CD4-positive, alpha-beta T cell (primary cell): ENCODE measurements around the gene TPBGL. TPM values are rescaled to one million over a fixed set of nuclear protein-coding genes. Genes with fewer than 3 reads are reported as not detected.

Experiments
- ATAC-seq: fragments of 200-7000 bp; cut with Tn5 transposase; one replicate; pipeline ENCODE4 v1.10.0; 2022; ENCODE audit warnings: mild to moderate bottlenecking; ENCODE audit not compliant: poor library complexity
- CTCF ChIA-PET: fragments of 350-600 bp; sonication (Branson Sonifier 250); formaldehyde crosslinking; loops from one replicate; lab custom pipeline; 2021; ENCODE audit warnings: antibody characterized with exemption, inconsistent platforms; lab: Charles Lee
- POLR2A ChIA-PET: fragments of 350-600 bp; sonication (Branson Sonifier 250); formaldehyde crosslinking; loops from one replicate; lab custom pipeline; 2021; ENCODE audit warnings: antibody characterized with exemption, inconsistent platforms; lab: Charles Lee
- DNase-seq, 14 experiments: peaks; one replicate each; pipeline ENCODE4 v3.0.0-alpha.2; 2013 to 2020; ENCODE audit warnings: mixed read lengths in 2 of 14
- H3K27ac ChIP-seq, 2 donors: one replicate each; pipeline versions ENCODE4 v1.5.1 to v1.7.0; 2013; ENCODE audit warnings: low read length in 2 of 2, low read depth in 1 of 2, mild to moderate bottlenecking in 1 of 2
- H3K27me3 ChIP-seq, 2 experiments: 1 replicate in 1 of 2; 2 replicates in 1 of 2; pipeline versions ENCODE4 v1.6.1 to v1.7.0; 2013; ENCODE audit warnings: low read length in 2 of 2, control low read depth in 1 of 2, mild to moderate bottlenecking in 1 of 2, moderate library complexity in 1 of 2; ENCODE audit not compliant: insufficient read depth in 2 of 2, control insufficient read depth in 1 of 2
- H3K36me3 ChIP-seq: one replicate; pipeline ENCODE4 v1.6.1; 2013; ENCODE audit warnings: low read length, control low read depth; ENCODE audit not compliant: insufficient read depth
- H3K4me1 ChIP-seq: one replicate; pipeline ENCODE4 v1.6.1; 2013; ENCODE audit warnings: low read length, control low read depth; ENCODE audit not compliant: insufficient read depth
- H3K4me3 ChIP-seq: one replicate; pipeline ENCODE4 v1.5.1; 2013; ENCODE audit warnings: mild to moderate bottlenecking, low read length, moderate library complexity
- H3K9me3 ChIP-seq, 2 experiments: 1 replicate in 1 of 2; 2 replicates in 1 of 2; pipeline versions ENCODE4 v1.6.1 to v1.7.0; 2013; ENCODE audit warnings: low read length in 2 of 2, mild to moderate bottlenecking in 2 of 2, control low read depth in 1 of 2, moderate library complexity in 1 of 2; ENCODE audit not compliant: control insufficient read depth in 1 of 2, insufficient read depth in 1 of 2
- H3K27ac Mint-ChIP-seq: one replicate; pipeline ENCODE4 v1.8.0; 2020; ENCODE audit warnings: mixed read lengths
- H3K27me3 Mint-ChIP-seq: one replicate; pipeline ENCODE4 v1.8.0; 2021; ENCODE audit warnings: mixed read lengths
- H3K36me3 Mint-ChIP-seq: one replicate; pipeline ENCODE4 v1.8.0; 2021; ENCODE audit warnings: low read depth, mixed read lengths
- H3K4me1 Mint-ChIP-seq: one replicate; pipeline ENCODE4 v1.8.0; 2021; ENCODE audit warnings: low read depth, mixed read lengths
- H3K4me3 Mint-ChIP-seq: one replicate; pipeline ENCODE4 v1.8.0; 2020; ENCODE audit warnings: mild to moderate bottlenecking, mixed read lengths
- H3K9me3 Mint-ChIP-seq: one replicate; pipeline ENCODE4 v1.8.0; 2020; ENCODE audit warnings: mixed read lengths
- CTCF ChIP-seq: fragments of 200-600 bp; IDR thresholded peaks from one replicate; pipeline ENCODE4 v1.8.0; 2022; ENCODE audit warnings: antibody characterized with exemption, mild to moderate bottlenecking
- intact Hi-C, 2 experiments: fragments of 100-400 bp; cut with DNase I in 1 of 2; cut with micrococcal nuclease in 1 of 2; formaldehyde crosslinking; loops; one replicate each; pipeline versions ENCODE4 v1.15.1 to v1.9.0; 2023 to 2025; cut with DNase I, micrococcal nuclease
- total RNA-seq, 174 experiments: library from RNA in 2 of 174; stranded (reverse) in 2 of 174; gene quantifications; one replicate each; pipeline ENCODE4 v1.2.3 and lab custom pipeline; 2021 to 2026

TPBGL gene
- total RNA-seq, 2 experiments from 2014 or later: 0.78 to 0.80 TPM

GRCh38 chr11:75205564-75206020 lies 35.0 kb upstream of the TPBGL start:
- no peaks in the 10 kb centered on the region for H3K9me3 ChIP-seq
- peaks cover 3% of the 10 kb centered on the region for H3K27me3 Mint-ChIP-seq
- DNase-seq: no peak
- ChIA-PET CTCF (interaction anchor here (0.8 to 3.9 kb wide), 17 partner anchors 9 to 277 kb away, joined by 3 to 57 read pairs (median 5); no protein-coding TSS in a partner anchor), POLR2A (interaction anchor here (1.1 to 1.6 kb wide), 3 partner anchors 62 to 70 kb away, joined by 3 to 11 read pairs (median 8); no protein-coding TSS in a partner anchor)
- H3K27me3 ChIP-seq: peaks cover 2 to 9% of the 10 kb centered on the region in 2 experiments
- ATAC-seq: no peak
- H3K36me3 Mint-ChIP-seq: no peaks in the 10 kb centered on the region
- H3K27ac Mint-ChIP-seq: no peak overlapping the region
- no peak for TF ChIP-seq CTCF
- no peaks in the 10 kb centered on the region for H3K4me1 Mint-ChIP-seq
- no peak overlapping the region for H3K4me3 ChIP-seq
- intact Hi-C loops: loop anchor here (1.0 to 2.0 kb wide), 5 partner anchors 65 to 276 kb away; no protein-coding TSS in a partner anchor
- H3K36me3 ChIP-seq: no peaks in the 10 kb centered on the region
- no peaks in the 10 kb centered on the region for H3K9me3 Mint-ChIP-seq
- H3K4me3 Mint-ChIP-seq: no peak overlapping the region
- H3K4me1 ChIP-seq: no peaks in the 10 kb centered on the region
- no peak overlapping the region for H3K27ac ChIP-seq

GRCh38 chr11:75208446-75208845 lies 32.1 kb upstream of the TPBGL start:
- POLR2A ChIA-PET: no interaction called here
- intact Hi-C loops: no loop called here
- H3K9me3 Mint-ChIP-seq: no peaks in the 10 kb centered on the region

GRCh38 chr11:75212411-75212810 lies 28.2 kb upstream of the TPBGL start:
- Mint-ChIP-seq H3K27ac (no peak overlapping the region), H3K36me3 (no peaks in the 10 kb centered on the region), H3K27me3 (peaks cover 38% of the 10 kb centered on the region), H3K9me3 (no peaks in the 10 kb centered on the region), H3K4me1 (no peaks in the 10 kb centered on the region), H3K4me3 (no peak overlapping the region)
- no peaks in the 10 kb centered on the region for H3K4me1 ChIP-seq
- peaks cover 0 to 12% of the 10 kb centered on the region in 2 experiments for H3K27me3 ChIP-seq
- no peak for TF ChIP-seq CTCF
- CTCF ChIA-PET: interaction anchor here (0.9 to 2.5 kb wide), 2 partner anchors 36 to 72 kb away, joined by 3 to 9 read pairs; no protein-coding TSS in a partner anchor
- H3K4me3 ChIP-seq: no peak overlapping the region
- no peak for ATAC-seq
- peaks cover 0 to 8% of the 10 kb centered on the region in 2 experiments for H3K9me3 ChIP-seq
- H3K27ac ChIP-seq: no peak overlapping the region
- POLR2A ChIA-PET: no interaction called here
- intact Hi-C loops: no loop called here
- H3K36me3 ChIP-seq: no peaks in the 10 kb centered on the region
- DNase-seq: no peak

More at GRCh38 chr11:75208446-75208845, 32.1 kb upstream of the TPBGL start:
- DNase-seq (no peak), ATAC-seq (no peak)
- H3K36me3 ChIP-seq: no peaks in the 10 kb centered on the region
- Mint-ChIP-seq H3K36me3 (no peaks in the 10 kb centered on the region), H3K27ac (no peak overlapping the region), H3K27me3 (peaks cover 17% of the 10 kb centered on the region), H3K4me1 (no peaks in the 10 kb centered on the region), H3K4me3 (no peak overlapping the region)
- H3K27ac ChIP-seq: no peak overlapping the region
- no peaks in the 10 kb centered on the region for H3K9me3 ChIP-seq
- no peaks in the 10 kb centered on the region for H3K4me1 ChIP-seq
- CTCF ChIA-PET: no interaction called here
- peaks cover 2 to 9% of the 10 kb centered on the region in 2 experiments for H3K27me3 ChIP-seq
- no peak for TF ChIP-seq CTCF
- no peak overlapping the region for H3K4me3 ChIP-seq
